MM.1S (cell line): ENCODE results near the gene OR8G1.

Experiments
- DNase-seq: peaks from one replicate; pipeline ENCODE4 v3.0.0-alpha.2; 2015
- H2AFZ ChIP-seq: fragments of 300-600 bp; sonication (generic); 2 replicates; pipeline ENCODE4 v1.6.0; 2016; ENCODE audit warnings: antibody characterized with exemption, low read length
- H3F3A ChIP-seq: fragments of 300-600 bp; sonication (generic); 2 replicates; pipeline ENCODE4 v1.6.1; 2016; ENCODE audit warnings: mild to moderate bottlenecking, antibody characterized with exemption, low read length, moderate library complexity, mixed read lengths; ENCODE audit not compliant: insufficient read depth
- H3K27ac ChIP-seq: fragments of 300-600 bp; sonication (generic); 2 replicates; pipeline ENCODE4 v1.5.1; 2016; ENCODE audit warnings: mild to moderate bottlenecking, low read length
- H3K27me3 ChIP-seq: fragments of 300-600 bp; sonication (generic); replicated peaks from 2 replicates; pipeline ENCODE4 v1.6.0; 2016; ENCODE audit warnings: low read length; ENCODE audit not compliant: insufficient read depth
- H3K36me3 ChIP-seq: fragments of 300-600 bp; sonication (generic); replicated peaks from 2 replicates; pipeline ENCODE4 v1.6.1; 2016; ENCODE audit warnings: mild to moderate bottlenecking, low read length, mixed read lengths; ENCODE audit not compliant: insufficient read depth
- H3K4me1 ChIP-seq: fragments of 300-600 bp; sonication (generic); 2 replicates; pipeline ENCODE4 v1.6.1; 2016; ENCODE audit warnings: low read length, mixed read lengths
- H3K4me2 ChIP-seq: fragments of 300-600 bp; sonication (generic); 2 replicates; pipeline ENCODE4 v1.6.0; 2016; ENCODE audit warnings: low read depth, low read length
- H3K4me3 ChIP-seq: fragments of 300-600 bp; sonication (generic); 2 replicates; pipeline ENCODE4 v1.5.1; 2016; ENCODE audit warnings: low read length, mixed read lengths
- H3K79me2 ChIP-seq: fragments of 300-600 bp; sonication (generic); 2 replicates; pipeline ENCODE4 v1.6.1; 2016; ENCODE audit warnings: mixed run types, low read length, mixed read lengths
- H3K9ac ChIP-seq: fragments of 300-600 bp; sonication (generic); 2 replicates; pipeline ENCODE4 v1.6.1; 2016; ENCODE audit warnings: low read length, mixed read lengths
- H3K9me2 ChIP-seq: fragments of 300-600 bp; sonication (generic); replicated peaks from 2 replicates; pipeline ENCODE4 v1.6.1; 2016; ENCODE audit warnings: mild to moderate bottlenecking, low read length, mixed read lengths; ENCODE audit not compliant: insufficient read depth
- H3K9me3 ChIP-seq: fragments of 300-600 bp; sonication (generic); replicated peaks from 2 replicates; pipeline ENCODE4 v1.6.1; 2016; ENCODE audit warnings: mild to moderate bottlenecking, low read length, mixed read lengths; ENCODE audit not compliant: insufficient read depth
- H4K20me1 ChIP-seq: fragments of 300-600 bp; sonication (generic); 2 replicates; pipeline ENCODE4 v1.6.1; 2016; ENCODE audit warnings: mild to moderate bottlenecking, low read length, moderate library complexity, mixed read lengths; ENCODE audit not compliant: insufficient read depth
- EZH2 ChIP-seq: fragments of 300-600 bp; sonication (generic); optimal IDR thresholded peaks from 2 replicates; pipeline ENCODE3; 2017; ENCODE audit warnings: low read depth, mild to moderate bottlenecking, antibody characterized with exemption, low read length, mixed read lengths
- EZH2phosphoT487 ChIP-seq: fragments of 300-600 bp; sonication (generic); IDR thresholded peaks from 2 replicates; pipeline ENCODE4 v1.6.1; 2018; ENCODE audit warnings: antibody characterized with exemption, low read length
- TF ChIP-seq, protein P1 (sequence below): fragments of 300-600 bp; sonication (generic); IDR thresholded peaks from 2 replicates; pipeline ENCODE4 v1.5.1; 2016; ENCODE audit warnings: antibody characterized with exemption, low read length, mixed read lengths

Gene OR8G1

DNA sequence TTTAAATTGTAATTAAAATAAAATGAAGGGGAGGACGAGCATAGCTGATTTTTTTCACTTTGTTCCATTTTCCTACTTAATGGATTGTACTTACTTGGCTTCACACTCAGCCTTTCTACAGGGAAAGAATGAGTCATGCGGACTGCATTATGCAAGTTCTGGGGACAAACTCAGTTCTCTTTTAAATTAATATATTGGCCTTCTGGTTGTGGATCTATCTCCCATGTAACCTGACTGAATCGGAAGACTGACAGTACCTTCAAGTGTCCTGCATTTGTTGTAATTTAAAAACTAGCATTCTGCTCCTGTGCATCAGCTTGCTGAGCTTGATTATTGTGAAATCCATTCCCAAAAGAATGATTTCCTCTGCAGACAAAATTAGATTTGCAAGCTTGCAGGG, 60.7 kb downstream of the OR8G1 start:
- Histone ChIP-seq H3K79me2 (no peaks in the 10 kb centered on the region), H3F3A (no peaks in the 10 kb centered on the region), H4K20me1 (no peaks in the 10 kb centered on the region), H3K4me2 (no peak overlapping the region), H3K4me1 (no peaks in the 10 kb centered on the region), H3K4me3 (no peak overlapping the region), H3K36me3 (no peaks in the 10 kb centered on the region; the same call in 1 of the 2 replicates), H3K9me2 (no peaks in the 10 kb centered on the region), H3K27me3 (no peaks in the 10 kb centered on the region), H3K9me3 (no peaks in the 10 kb centered on the region), H3K9ac (no peak overlapping the region), H2AFZ (no peak overlapping the region), H3K27ac (no peak overlapping the region)
- TF ChIP-seq, protein P1, sequence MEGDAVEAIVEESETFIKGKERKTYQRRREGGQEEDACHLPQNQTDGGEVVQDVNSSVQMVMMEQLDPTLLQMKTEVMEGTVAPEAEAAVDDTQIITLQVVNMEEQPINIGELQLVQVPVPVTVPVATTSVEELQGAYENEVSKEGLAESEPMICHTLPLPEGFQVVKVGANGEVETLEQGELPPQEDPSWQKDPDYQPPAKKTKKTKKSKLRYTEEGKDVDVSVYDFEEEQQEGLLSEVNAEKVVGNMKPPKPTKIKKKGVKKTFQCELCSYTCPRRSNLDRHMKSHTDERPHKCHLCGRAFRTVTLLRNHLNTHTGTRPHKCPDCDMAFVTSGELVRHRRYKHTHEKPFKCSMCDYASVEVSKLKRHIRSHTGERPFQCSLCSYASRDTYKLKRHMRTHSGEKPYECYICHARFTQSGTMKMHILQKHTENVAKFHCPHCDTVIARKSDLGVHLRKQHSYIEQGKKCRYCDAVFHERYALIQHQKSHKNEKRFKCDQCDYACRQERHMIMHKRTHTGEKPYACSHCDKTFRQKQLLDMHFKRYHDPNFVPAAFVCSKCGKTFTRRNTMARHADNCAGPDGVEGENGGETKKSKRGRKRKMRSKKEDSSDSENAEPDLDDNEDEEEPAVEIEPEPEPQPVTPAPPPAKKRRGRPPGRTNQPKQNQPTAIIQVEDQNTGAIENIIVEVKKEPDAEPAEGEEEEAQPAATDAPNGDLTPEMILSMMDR = no peak
- TF ChIP-seq EZH2phosphoT487 = no peak
- TF ChIP-seq EZH2 = no peak
- no peak for DNase-seq

DNA sequence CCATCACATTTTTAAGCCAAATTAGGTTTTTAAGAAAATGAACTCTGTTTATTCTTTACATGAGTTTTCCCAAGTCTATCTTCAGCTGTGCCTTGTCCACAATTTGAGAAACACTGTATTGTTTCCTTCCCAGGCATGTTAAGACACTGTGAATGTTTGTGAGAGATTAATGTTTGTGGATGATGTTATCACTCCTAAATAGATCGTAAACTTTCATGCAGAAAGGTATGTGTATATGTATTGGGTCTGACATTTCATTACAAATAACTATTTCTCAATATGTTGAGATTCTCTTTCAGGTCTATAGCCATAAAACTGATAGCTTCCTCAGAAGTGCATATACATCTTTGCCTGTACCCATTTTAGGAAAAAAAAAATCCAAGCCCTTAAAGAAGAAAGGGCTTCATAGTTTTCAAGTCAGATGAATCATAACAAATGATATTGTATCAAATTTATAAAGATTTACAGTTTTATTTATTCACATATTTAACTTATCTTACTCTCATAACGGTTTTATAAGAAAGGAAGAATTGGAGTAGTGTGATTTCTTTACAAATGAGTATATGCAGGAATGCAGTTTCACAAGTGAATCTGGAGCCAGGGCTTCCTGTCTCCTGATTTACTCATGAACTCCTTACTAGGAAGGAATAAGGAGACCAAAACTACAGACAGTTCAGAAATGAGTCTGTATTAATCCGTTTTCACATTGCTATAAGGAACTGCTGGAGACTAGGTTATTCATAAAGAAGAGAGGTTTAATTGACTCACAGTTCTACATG, 61.6 kb downstream of the OR8G1 start:
- no peak for TF ChIP-seq EZH2
- no peak for TF ChIP-seq EZH2phosphoT487
- TF ChIP-seq, protein P1 = no peak
- H3K27me3 ChIP-seq = no peaks in the 10 kb centered on the region
- no peak overlapping the region for H3K27ac ChIP-seq
- H3K79me2 ChIP-seq = no peaks in the 10 kb centered on the region
- no peaks in the 10 kb centered on the region for H3F3A ChIP-seq
- no peaks in the 10 kb centered on the region for H3K4me1 ChIP-seq
- no peak overlapping the region for H2AFZ ChIP-seq
- no peak overlapping the region for H3K9ac ChIP-seq
- H3K36me3 ChIP-seq = no peaks in the 10 kb centered on the region; the same call in 1 of the 2 replicates
- H3K4me3 ChIP-seq = no peak overlapping the region
- no peak for DNase-seq
- H3K9me2 ChIP-seq = no peaks in the 10 kb centered on the region
- no peak overlapping the region for H3K4me2 ChIP-seq
- H4K20me1 ChIP-seq = no peaks in the 10 kb centered on the region
- no peaks in the 10 kb centered on the region for H3K9me3 ChIP-seq
